Colonic mucosa (tissue), 4 donors: ENCODE measurements around the gene PALS1. TPM values are rescaled to one million over a fixed set of nuclear protein-coding genes. Genes with fewer than 3 reads are reported as not detected.

Experiments
- DNase-seq: peaks from one replicate; pipeline ENCODE4 v3.0.0-alpha.2; 2020
- H3K27ac ChIP-seq: fragments of 200-600 bp; one replicate; pipeline ENCODE4 v1.8.0; 2021
- H3K27me3 ChIP-seq: fragments of 200-600 bp; one replicate; pipeline ENCODE4 v1.8.0; 2021
- H3K36me3 ChIP-seq: fragments of 200-600 bp; one replicate; pipeline ENCODE4 v1.8.0; 2021
- H3K4me1 ChIP-seq: fragments of 200-600 bp; one replicate; pipeline ENCODE4 v1.8.0; 2021; ENCODE audit warnings: mild to moderate bottlenecking
- H3K4me3 ChIP-seq: fragments of 200-600 bp; one replicate; pipeline ENCODE4 v1.8.0; 2021
- H3K9ac ChIP-seq, 2 donors: one replicate each; pipeline ENCODE4 v1.7.0; 2013; ENCODE audit warnings: control low read depth in 2 of 2, low read depth in 2 of 2, low read length in 2 of 2
- H3K9me3 ChIP-seq: fragments of 200-600 bp; one replicate; pipeline ENCODE4 v1.8.0; 2021
- CTCF ChIP-seq: fragments of 200-600 bp; IDR thresholded peaks from one replicate; pipeline ENCODE4 v1.8.0; 2022; ENCODE audit warnings: antibody characterized with exemption, mild to moderate bottlenecking
- intact Hi-C: fragments of 100-400 bp; cut with DNase I; formaldehyde crosslinking; loops from one replicate; pipeline ENCODE4 v1.14.1; 2022
- total RNA-seq, 2 donors: library from RNA; stranded (reverse); fragmentation: NEBNext Ultra II Directional in 1 of 2; extraction: Animal tissue kit (Norgen Biotek cat#: 25700) in 1 of 2; gene quantifications; one replicate each; pipeline ENCODE4 v1.2.1, GENCODE V29; 2021
- donor health status: healthy.
- donor health status: DM: no; HTN: no; CAD: no.
- donor health status: DM: no; HTN: no; CAD: no.

PALS1 gene
- total RNA-seq, 2 donors from 2014 or later = 35.5 to 45.2 TPM

DNA sequence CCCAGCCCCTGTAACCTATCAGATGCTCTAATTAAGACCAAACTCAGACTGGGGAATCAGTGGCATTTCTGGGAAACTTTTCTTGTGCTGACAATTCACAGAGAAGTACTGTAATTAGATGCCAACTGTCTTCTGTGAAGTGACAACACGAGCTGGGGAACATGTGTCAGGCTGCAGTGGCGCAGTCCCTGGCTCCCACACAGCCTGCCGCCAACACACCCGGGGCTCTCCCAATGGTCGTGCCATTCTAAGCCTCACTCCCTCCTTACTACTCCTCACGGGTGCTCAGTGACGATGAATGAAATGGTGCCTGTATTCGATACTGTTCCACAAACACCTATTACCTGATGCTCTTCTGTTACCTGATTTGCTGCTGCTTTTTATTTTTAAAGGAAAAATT, 33.4 kb upstream of the PALS1 start:
- H3K9ac ChIP-seq = no peak overlapping the region
- no peak for DNase-seq
- no peaks in the 10 kb centered on the region for H3K36me3 ChIP-seq
- no peak overlapping the region for H3K27ac ChIP-seq
- no peak overlapping the region for H3K4me3 ChIP-seq
- no peak for TF ChIP-seq CTCF
- no peaks in the 10 kb centered on the region for H3K4me1 ChIP-seq
- H3K27me3 ChIP-seq = no peaks in the 10 kb centered on the region
- intact Hi-C loops = no loop called here
- no peaks in the 10 kb centered on the region for H3K9me3 ChIP-seq

DNA sequence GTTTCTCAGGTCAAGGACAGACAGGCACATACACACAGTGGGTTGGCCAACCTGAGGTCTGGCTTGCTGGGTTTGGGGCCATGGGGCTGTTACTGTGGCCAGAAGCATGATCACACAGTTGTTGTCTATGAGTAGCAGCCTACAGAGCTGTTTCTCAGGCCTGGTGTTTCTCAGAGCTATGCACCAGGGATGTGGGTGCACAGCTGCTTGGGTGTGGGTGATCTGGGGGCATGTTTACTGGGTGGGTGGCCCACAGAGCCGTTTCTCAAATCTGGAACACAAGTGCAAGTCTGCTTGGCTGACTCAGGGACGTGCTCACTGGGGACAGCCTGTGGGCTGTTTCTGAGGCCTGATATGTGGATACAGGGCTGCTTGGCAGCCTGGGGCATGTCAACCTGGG, 23.1 kb upstream of the PALS1 start:
- no peak overlapping the region for H3K4me3 ChIP-seq
- intact Hi-C loops = no loop called here

DNA sequence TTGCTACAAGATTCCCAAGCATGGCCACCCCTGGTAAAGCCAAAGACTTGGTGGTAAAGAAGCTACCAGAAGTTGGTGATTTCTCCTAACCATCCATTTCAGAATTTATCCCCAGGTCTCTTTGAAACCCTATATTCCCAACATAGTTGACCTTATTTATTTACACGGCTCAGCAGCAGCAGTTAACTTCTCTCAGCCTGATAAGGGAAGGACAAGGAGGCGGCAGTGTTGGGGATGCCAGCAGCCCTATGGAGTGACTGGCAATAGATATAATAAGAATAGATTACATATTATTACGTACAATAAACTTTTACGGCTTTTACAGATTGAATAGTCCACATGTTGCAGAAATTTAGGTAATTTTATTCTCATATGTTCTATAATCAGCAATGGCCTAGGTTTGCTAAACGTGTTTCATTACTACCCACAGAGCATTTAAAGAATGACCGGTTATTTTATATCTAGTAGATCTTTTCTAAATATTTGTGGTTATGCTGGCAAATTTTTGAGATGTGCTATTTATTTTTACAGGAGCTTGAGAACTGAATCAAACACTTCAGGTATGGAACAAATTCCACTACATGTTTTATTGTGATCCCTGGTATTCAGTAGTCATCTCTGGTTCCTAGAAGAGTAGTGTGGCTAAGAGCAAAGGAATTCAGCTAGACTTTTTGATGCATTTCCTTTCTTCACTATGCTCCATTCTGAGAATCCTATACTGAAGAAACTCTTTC, 19.8 kb upstream of the PALS1 start:
- Histone ChIP-seq H3K4me1 (no peaks in the 10 kb centered on the region), H3K4me3 (no peak overlapping the region), H3K36me3 (no peaks in the 10 kb centered on the region), H3K9me3 (no peaks in the 10 kb centered on the region), H3K9ac (no peak overlapping the region), H3K27ac (no peak overlapping the region), H3K27me3 (no peaks in the 10 kb centered on the region)
- intact Hi-C loops = no loop called here
- no peak for TF ChIP-seq CTCF
- DNase-seq = no peak

More for the DNA sequence above, 23.1 kb upstream of the PALS1 start:
- Histone ChIP-seq H3K9me3 (no peaks in the 10 kb centered on the region), H3K4me1 (no peaks in the 10 kb centered on the region), H3K27me3 (no peaks in the 10 kb centered on the region), H3K27ac (no peak overlapping the region), H3K36me3 (no peaks in the 10 kb centered on the region), H3K9ac (no peak overlapping the region)
- no peak for TF ChIP-seq CTCF
- DNase-seq = no peak

DNA sequence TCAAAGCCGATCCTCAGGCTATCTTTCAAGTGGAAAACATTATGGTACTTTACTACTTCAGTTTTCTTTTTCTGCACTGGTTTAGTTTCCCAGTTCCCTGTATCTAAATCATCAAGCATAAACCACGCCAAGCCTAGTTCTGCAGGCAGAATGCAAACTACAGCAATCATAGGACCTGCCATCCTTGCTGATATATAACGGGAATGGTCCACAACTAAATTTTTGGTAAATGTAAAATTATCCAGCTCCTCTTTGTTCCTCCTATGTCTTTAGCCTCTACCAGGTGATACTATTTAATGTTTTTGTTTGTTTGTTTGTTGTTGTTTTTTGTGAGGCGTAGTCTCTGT, 19.3 kb upstream of the PALS1 start:
- Histone ChIP-seq H3K9ac (no peak overlapping the region), H3K9me3 (no peaks in the 10 kb centered on the region), H3K4me3 (no peak overlapping the region), H3K4me1 (no peaks in the 10 kb centered on the region), H3K27ac (no peak overlapping the region), H3K27me3 (no peaks in the 10 kb centered on the region), H3K36me3 (no peaks in the 10 kb centered on the region)
- TF ChIP-seq CTCF = no peak
- DNase-seq = no peak
- intact Hi-C loops = no loop called here

GRCh38 chr14:67225523-67225922, 15.7 kb upstream of the PALS1 start:
- TF ChIP-seq CTCF = no peak
- Histone ChIP-seq H3K9me3 (no peaks in the 10 kb centered on the region), H3K36me3 (no peaks in the 10 kb centered on the region), H3K4me3 (no peak overlapping the region), H3K9ac (no peak overlapping the region), H3K27ac (no peak overlapping the region), H3K4me1 (no peaks in the 10 kb centered on the region), H3K27me3 (no peaks in the 10 kb centered on the region)
- DNase-seq = no peak
- intact Hi-C loops = no loop called here
